ENCODE measurements around the gene TIMM17A.

Gene TIMM17A

GRCh38 chr1:201921952-201922558 lies 33.2 kb upstream of the TIMM17A start:
- ATAC-seq (ENCODE audit: insufficient read depth, low read depth) (no peak), DNase-seq (no peak)
- no peak overlapping the region for H3K4me2 ChIP-seq (ENCODE audit: insufficient read depth, low read length)
- TF ChIP-seq EZH2 (IDR thresholded peaks at IDR 0.05; ENCODE audit: borderline replicate concordance, low read depth, low read length, severe bottlenecking) = no peak
- TF ChIP-seq CTCF (IDR thresholded peaks at IDR 0.05; ENCODE audit: borderline replicate concordance, extremely low read depth, low read length, poor library complexity, severe bottlenecking) = no peak
- no peaks in the 10 kb centered on the region for H3K9me3 ChIP-seq (ENCODE audit: insufficient read depth, low read length, severe bottlenecking)
- H3K27me3 ChIP-seq (ENCODE audit: insufficient read depth, low read length, poor library complexity) = peaks cover 6% of the 10 kb centered on the region
- no peak overlapping the region for H3K4me3 ChIP-seq (ENCODE audit: low read depth in 1 of 2, low read length in 2 of 2)
- H3K27ac ChIP-seq (ENCODE audit: low read length) = no peak overlapping the region
- H4K20me1 ChIP-seq (ENCODE audit: insufficient read depth, low read length) = no peaks in the 10 kb centered on the region
- H3K9ac ChIP-seq (ENCODE audit: low read depth, low read length) = no peak overlapping the region
- no peak overlapping the region for H2AFZ ChIP-seq (ENCODE audit: low read depth, low read length)
- no peaks in the 10 kb centered on the region for H3K36me3 ChIP-seq (ENCODE audit: insufficient read depth, low read length)
- no peaks in the 10 kb centered on the region for H3K79me2 ChIP-seq (ENCODE audit: insufficient read depth, low read length)
- no peaks in the 10 kb centered on the region for H3K4me1 ChIP-seq (ENCODE audit: insufficient read depth, low read length)

GRCh38 chr1:201925301-201925567 lies 30.1 kb upstream of the TIMM17A start:
- no peak overlapping the region for H3K27ac ChIP-seq (ENCODE audit: low read length)
- H2AFZ ChIP-seq (ENCODE audit: low read depth, low read length) = no peak overlapping the region
- no peaks in the 10 kb centered on the region for H3K9me3 ChIP-seq (ENCODE audit: insufficient read depth, low read length, severe bottlenecking)
- H3K4me1 ChIP-seq (ENCODE audit: insufficient read depth, low read length) = no peaks in the 10 kb centered on the region
- no peaks in the 10 kb centered on the region for H3K79me2 ChIP-seq (ENCODE audit: insufficient read depth, low read length)
- TF ChIP-seq EZH2 (IDR thresholded peaks at IDR 0.05; ENCODE audit: borderline replicate concordance, low read depth, low read length, severe bottlenecking) (no peak), CTCF (IDR thresholded peaks at IDR 0.05; ENCODE audit: borderline replicate concordance, extremely low read depth, low read length, poor library complexity, severe bottlenecking) (no peak)
- no peaks in the 10 kb centered on the region for H3K36me3 ChIP-seq (ENCODE audit: insufficient read depth, low read length)
- H3K4me3 ChIP-seq (ENCODE audit: low read depth in 1 of 2, low read length in 2 of 2) = no peak overlapping the region
- no peak overlapping the region for H3K4me2 ChIP-seq (ENCODE audit: insufficient read depth, low read length)
- H3K9ac ChIP-seq (ENCODE audit: low read depth, low read length) = no peak overlapping the region
- peaks cover 5% of the 10 kb centered on the region for H3K27me3 ChIP-seq (ENCODE audit: insufficient read depth, low read length, poor library complexity)
- ATAC-seq (ENCODE audit: insufficient read depth, low read depth) = no peak
- DNase-seq = no peak
- no peaks in the 10 kb centered on the region for H4K20me1 ChIP-seq (ENCODE audit: insufficient read depth, low read length)

- no peak overlapping the region for H3K9ac ChIP-seq (ENCODE audit: low read depth, low read length)
- H3K27me3 ChIP-seq (ENCODE audit: insufficient read depth, low read length, poor library complexity) = peaks cover 12% of the 10 kb centered on the region
- no peak for TF ChIP-seq EZH2 (IDR thresholded peaks at IDR 0.05; ENCODE audit: borderline replicate concordance, low read depth, low read length, severe bottlenecking)
- no peak for TF ChIP-seq CTCF (IDR thresholded peaks at IDR 0.05; ENCODE audit: borderline replicate concordance, extremely low read depth, low read length, poor library complexity, severe bottlenecking)
Observed at GRCh38 chr1:201925981-201926645, 29.2 kb upstream of the TIMM17A start.

More at GRCh38 chr1:201925981-201926645, 29.2 kb upstream of the TIMM17A start:
- H2AFZ ChIP-seq (ENCODE audit: low read depth, low read length) = no peak overlapping the region
- H3K4me2 ChIP-seq (ENCODE audit: insufficient read depth, low read length) = no peak overlapping the region
- no peaks in the 10 kb centered on the region for H3K79me2 ChIP-seq (ENCODE audit: insufficient read depth, low read length)
- H4K20me1 ChIP-seq (ENCODE audit: insufficient read depth, low read length) = no peaks in the 10 kb centered on the region
- ATAC-seq (ENCODE audit: insufficient read depth, low read depth) (no peak), DNase-seq (no peak)
- no peaks in the 10 kb centered on the region for H3K36me3 ChIP-seq (ENCODE audit: insufficient read depth, low read length)
- H3K27ac ChIP-seq (ENCODE audit: low read length) = no peak overlapping the region
- H3K4me1 ChIP-seq (ENCODE audit: insufficient read depth, low read length) = no peaks in the 10 kb centered on the region
- no peak overlapping the region for H3K4me3 ChIP-seq (ENCODE audit: low read depth in 1 of 2, low read length in 2 of 2)
- H3K9me3 ChIP-seq (ENCODE audit: insufficient read depth, low read length, severe bottlenecking) = no peaks in the 10 kb centered on the region
